Fibroblast of skin of left biceps (primary cell): ENCODE measurements around the gene KIF13A.
A peak's percentile ranks its signal among the peaks of the same experiment; 100 is the strongest.
"Not testable (repeated sequence)": the region's sequence is repeated elsewhere in the genome, so short reads cannot be mapped to it uniquely, and the experiment has no call there.

ENCODE experiments used
- DNase-seq, 2 experiments: peaks; one replicate each; pipeline ENCODE4 v3.0.0-alpha.2; 2013; ENCODE audit warnings: low read depth in 2 of 2

KIF13A gene

GRCh38 chr6:17987447-17987696 is at the start of gene KIF13A:
Gene KIF13A, minus strand, starts transcription at chr6:17987635. Its CDS starts 172 bp downstream, at chr6:17987463.
- no peak for DNase-seq

GRCh38 chr6:18036781-18037180 is 49.3 kb upstream of the KIF13A start:
- no peak for DNase-seq

- DNase-seq: no peak
Measured at GRCh38 chr6:18035330-18035854, 48.0 kb upstream of the KIF13A start.

GRCh38 chr6:18034798-18035202 is 47.4 kb upstream of the KIF13A start:
- no peak for DNase-seq

GRCh38 chr6:18031680-18032256 is 44.3 kb upstream of the KIF13A start:
- DNase-seq: no peak

GRCh38 chr6:18031189-18031588 is 43.8 kb upstream of the KIF13A start:
- DNase-seq: no peak

GRCh38 chr6:18028332-18028731 is 40.9 kb upstream of the KIF13A start:
- no peak for DNase-seq

GRCh38 chr6:18025596-18025995 is 38.2 kb upstream of the KIF13A start:
- no peak for DNase-seq

- no peak for DNase-seq
Measured at GRCh38 chr6:18024876-18025275, 37.4 kb upstream of the KIF13A start.

- DNase-seq: no peak
Measured at GRCh38 chr6:18023891-18024290, 36.5 kb upstream of the KIF13A start.

GRCh38 chr6:18022398-18023231 is 35.2 kb upstream of the KIF13A start:
- DNase-seq: peak; percentile 59 to 60

- no peak for DNase-seq
Measured at GRCh38 chr6:18021166-18021850, 33.9 kb upstream of the KIF13A start.

GRCh38 chr6:18020545-18020944 is 33.1 kb upstream of the KIF13A start:
- not testable (repeated sequence) for DNase-seq

- DNase-seq: no peak
Measured at GRCh38 chr6:18019539-18020534, 32.4 kb upstream of the KIF13A start.

- DNase-seq: not testable (repeated sequence)
Measured at GRCh38 chr6:18019133-18019532, 31.7 kb upstream of the KIF13A start.

GRCh38 chr6:18016698-18017097 is 29.3 kb upstream of the KIF13A start:
- no peak for DNase-seq

GRCh38 chr6:18016133-18016532 is 28.7 kb upstream of the KIF13A start:
- no peak for DNase-seq

- DNase-seq: no peak
Measured at GRCh38 chr6:18011287-18011686, 23.9 kb upstream of the KIF13A start.

- DNase-seq: not testable (repeated sequence)
Measured at GRCh38 chr6:18010540-18010939, 23.1 kb upstream of the KIF13A start.

GRCh38 chr6:18004256-18004985 is 17.0 kb upstream of the KIF13A start:
- DNase-seq: no peak

- no peak for DNase-seq
Measured at GRCh38 chr6:17999425-17999824, 12.0 kb upstream of the KIF13A start.
